RWPE2 (cell line): Measurements from ENCODE around the gene HHIPL1.

Experiments
- ATAC-seq: fragments of 200-7000 bp; cut with Tn5 transposase; 3 replicates; pipeline ENCODE4 v1.9.1; 2021; ENCODE audit warnings: low read depth
- DNase-seq: peaks from one replicate; pipeline ENCODE4 v3.0.0-alpha.2; 2020; ENCODE audit warnings: low spot score
- H3K27ac ChIP-seq: fragments of 450-650 bp; 2 replicates; pipeline ENCODE4 v1.5.1; 2017; ENCODE audit warnings: mild to moderate bottlenecking; ENCODE audit not compliant: poor library complexity, severe bottlenecking
- H3K27me3 ChIP-seq: fragments of 250-450 bp; sonication (Bioruptor Pico); 2 replicates; pipeline ENCODE4 v1.5.1; 2021; ENCODE audit warnings: mild to moderate bottlenecking, moderate library complexity; ENCODE audit not compliant: insufficient read depth, poor library complexity, severe bottlenecking
- H3K36me3 ChIP-seq: fragments of 250-450 bp; sonication (Bioruptor Pico); 2 replicates; pipeline ENCODE4 v1.5.1; 2020; ENCODE audit warnings: low read depth, mild to moderate bottlenecking, moderate library complexity
- H3K4me1 ChIP-seq: fragments of 250-450 bp; sonication (Bioruptor Pico); 2 replicates; pipeline ENCODE4 v1.5.1; 2021; ENCODE audit warnings: mild to moderate bottlenecking, moderate library complexity; ENCODE audit not compliant: insufficient read depth, poor library complexity, severe bottlenecking
- H3K4me3 ChIP-seq: fragments of 250-450 bp; sonication (Bioruptor Pico); 2 replicates; pipeline ENCODE4 v1.5.1; 2021; ENCODE audit warnings: mild to moderate bottlenecking, moderate library complexity; ENCODE audit not compliant: severe bottlenecking
- H3K9me3 ChIP-seq: fragments of 250-450 bp; sonication (Bioruptor Pico); 2 replicates; pipeline ENCODE4 v1.5.1; 2021; ENCODE audit warnings: mild to moderate bottlenecking, moderate library complexity; ENCODE audit not compliant: severe bottlenecking
- CTCF ChIP-seq: fragments of 450-650 bp; IDR thresholded peaks from one replicate; pipeline ENCODE4 v1.5.1; 2017; ENCODE audit warnings: mild to moderate bottlenecking, moderate library complexity; ENCODE audit not compliant: poor library complexity, severe bottlenecking

Gene HHIPL1

GRCh38 chr14:99693918-99694317, 49.0 kb downstream of the HHIPL1 start:
- ATAC-seq (no peak), DNase-seq (no peak)
- Histone ChIP-seq H3K4me3 (no peak overlapping the region), H3K36me3 (no peaks in the 10 kb centered on the region), H3K4me1 (no peaks in the 10 kb centered on the region), H3K27ac (no peak overlapping the region), H3K9me3 (no peaks in the 10 kb centered on the region), H3K27me3 (peaks cover 8% of the 10 kb centered on the region)
- TF ChIP-seq CTCF, result no peak

- H3K4me3 ChIP-seq, result no peak overlapping the region
- DNase-seq, result no peak
- no peak overlapping the region for H3K27ac ChIP-seq
- no peaks in the 10 kb centered on the region for H3K4me1 ChIP-seq
- no peaks in the 10 kb centered on the region for H3K36me3 ChIP-seq
- ATAC-seq, result no peak
- H3K9me3 ChIP-seq, result no peaks in the 10 kb centered on the region
- H3K27me3 ChIP-seq, result peaks cover 8% of the 10 kb centered on the region
- TF ChIP-seq CTCF, result no peak
Measured at GRCh38 chr14:99696929-99697328, 52.0 kb downstream of the HHIPL1 start.

GRCh38 chr14:99698236-99698635, 53.3 kb downstream of the HHIPL1 start:
- H3K27ac ChIP-seq, result no peak overlapping the region
- H3K4me1 ChIP-seq, result no peaks in the 10 kb centered on the region
- no peak overlapping the region for H3K4me3 ChIP-seq
- H3K27me3 ChIP-seq, result peaks cover 8% of the 10 kb centered on the region
- H3K9me3 ChIP-seq, result peaks cover 5% of the 10 kb centered on the region
- no peaks in the 10 kb centered on the region for H3K36me3 ChIP-seq
- no peak for TF ChIP-seq CTCF
- DNase-seq (no peak), ATAC-seq (no peak)

GRCh38 chr14:99698642-99699041, 53.7 kb downstream of the HHIPL1 start:
- no peaks in the 10 kb centered on the region for H3K4me1 ChIP-seq
- H3K4me3 ChIP-seq, result no peak overlapping the region
- peaks cover 6% of the 10 kb centered on the region for H3K9me3 ChIP-seq
- TF ChIP-seq CTCF, result no peak
- DNase-seq (no peak), ATAC-seq (no peak)
- H3K36me3 ChIP-seq, result no peaks in the 10 kb centered on the region
- peaks cover 8% of the 10 kb centered on the region for H3K27me3 ChIP-seq
- H3K27ac ChIP-seq, result no peak overlapping the region

- no peaks in the 10 kb centered on the region for H3K36me3 ChIP-seq
- DNase-seq, result no peak
- H3K9me3 ChIP-seq, result peaks cover 6% of the 10 kb centered on the region
- TF ChIP-seq CTCF, result no peak
- ATAC-seq, result no peak
- no peaks in the 10 kb centered on the region for H3K4me1 ChIP-seq
- H3K27ac ChIP-seq, result no peak overlapping the region
- H3K4me3 ChIP-seq, result no peak overlapping the region
- H3K27me3 ChIP-seq, result peaks cover 8% of the 10 kb centered on the region
Measured at GRCh38 chr14:99699085-99699760, 54.3 kb downstream of the HHIPL1 start.
